Right atrium auricular region (tissue), 2 donors: ENCODE data around the gene MSL3. TPM values are rescaled to one million over a fixed set of nuclear protein-coding genes. Genes with fewer than 3 reads are reported as not detected.

ENCODE experiments used
- DNase-seq: peaks from one replicate; pipeline ENCODE4 v3.0.0-alpha.2; 2019; ENCODE audit warnings: low spot score
- H3K27ac ChIP-seq, 2 donors: fragments of 200-600 bp; sonication (generic); 1 replicate in 1 of 2; 2 replicates in 1 of 2; pipeline ENCODE4 v1.5.1; 2016 to 2019
- H3K27me3 ChIP-seq, 2 donors: fragments of 200-600 bp; sonication (generic); one replicate each; pipeline versions ENCODE4 v1.5.1 to v1.6.0; 2017 to 2019
- H3K36me3 ChIP-seq: fragments of 200-600 bp; sonication (generic); one replicate; pipeline ENCODE4 v1.5.1; 2016
- H3K4me1 ChIP-seq, 2 donors: fragments of 200-600 bp; sonication (generic); one replicate each; pipeline versions ENCODE4 v1.5.1 to v1.6.0; 2017 to 2019
- H3K4me3 ChIP-seq, 2 donors: fragments of 200-600 bp; sonication (generic); 1 replicate in 1 of 2; 2 replicates in 1 of 2; pipeline ENCODE4 v1.5.1; 2017 to 2019; ENCODE audit warnings: mild to moderate bottlenecking in 1 of 2, moderate library complexity in 1 of 2
- H3K9me3 ChIP-seq, 2 donors: fragments of 200-600 bp; sonication (generic); one replicate each; pipeline ENCODE4 v1.5.1; 2019
- CTCF ChIP-seq, 2 donors: fragments of 200-600 bp; sonication (generic); IDR thresholded peaks; one replicate each; pipeline ENCODE4 v1.5.1; 2019; ENCODE audit warnings: antibody characterized with exemption in 2 of 2
- total RNA-seq, 2 donors: library from RNA; depleted of rRNA; stranded (reverse); fragments of >200 nt; gene quantifications; one replicate each; pipeline ENCODE4 v1.1.0, GENCODE V29; 2016

The MSL3 gene
- total RNA-seq, 2 donors from 2014 or later: 11.4 to 13.2 TPM

DNA sequence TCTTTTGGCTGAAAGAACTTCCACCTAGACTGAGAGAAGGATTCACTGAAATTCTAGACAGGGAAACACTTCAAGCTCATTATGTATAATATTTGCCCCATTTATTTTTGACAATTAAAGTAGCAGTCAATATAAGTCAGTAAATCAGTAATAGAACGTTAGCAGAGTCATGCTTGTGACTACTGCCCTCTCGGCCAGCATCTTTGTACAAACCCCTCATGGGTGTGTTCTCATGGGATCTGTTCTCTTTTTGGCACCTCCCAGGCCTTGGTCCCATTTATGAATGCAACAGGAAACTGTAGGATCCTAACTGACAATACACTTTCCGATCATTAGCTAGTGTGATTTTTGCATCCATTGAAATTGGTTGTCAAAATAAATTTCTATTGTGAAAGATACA, 2.9 kb downstream of the MSL3 start:
- DNase-seq: no peak
- H3K27me3 ChIP-seq: no peaks in the 10 kb centered on the region
- H3K4me3 ChIP-seq: no peak overlapping the region
- H3K9me3 ChIP-seq: no peaks in the 10 kb centered on the region
- no peak for TF ChIP-seq CTCF (IDR thresholded peaks at IDR 0.05)
- H3K27ac ChIP-seq: no peak overlapping the region
- peaks cover 0 to 3% of the 10 kb centered on the region in 2 donors for H3K4me1 ChIP-seq
- peaks cover 43% of the 10 kb centered on the region for H3K36me3 ChIP-seq

GRCh38 chrX:11764602-11765067, 6.6 kb downstream of the MSL3 start:
- Histone ChIP-seq H3K27ac (no peak overlapping the region), H3K4me3 (no peak overlapping the region), H3K27me3 (no peaks in the 10 kb centered on the region), H3K36me3 (peaks cover 43% of the 10 kb centered on the region), H3K9me3 (no peaks in the 10 kb centered on the region), H3K4me1 (no peaks in the 10 kb centered on the region)
- no peak for TF ChIP-seq CTCF (IDR thresholded peaks at IDR 0.05)
- no peak for DNase-seq

GRCh38 chrX:11765449-11765848, 7.4 kb downstream of the MSL3 start:
- H3K4me3 ChIP-seq: no peak overlapping the region
- no peak for DNase-seq
- TF ChIP-seq CTCF (IDR thresholded peaks at IDR 0.05): no peak
- H3K4me1 ChIP-seq: no peaks in the 10 kb centered on the region
- no peaks in the 10 kb centered on the region for H3K27me3 ChIP-seq
- H3K36me3 ChIP-seq: peaks cover 43% of the 10 kb centered on the region
- no peak overlapping the region for H3K27ac ChIP-seq
- H3K9me3 ChIP-seq: no peaks in the 10 kb centered on the region

DNA sequence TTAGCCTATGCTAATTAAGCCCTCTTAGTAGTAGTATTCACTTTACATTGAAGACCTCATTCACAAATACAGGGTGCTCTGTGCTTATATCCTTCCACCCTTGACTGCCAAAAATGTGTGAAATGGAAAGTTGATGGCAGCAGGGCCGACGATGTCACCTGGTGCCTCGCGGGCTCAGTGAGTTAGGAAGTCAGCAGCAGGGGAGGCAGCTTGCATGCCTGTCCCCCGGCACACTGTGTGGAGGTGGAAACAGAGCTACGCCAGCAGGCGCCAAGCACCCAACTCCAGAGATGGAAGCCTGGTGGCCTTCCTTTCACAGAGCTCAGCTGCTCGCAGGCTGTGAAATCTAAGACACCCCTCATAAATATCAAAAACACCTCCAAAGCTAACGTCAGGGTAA, 8.4 kb downstream of the MSL3 start:
- H3K4me1 ChIP-seq: no peaks in the 10 kb centered on the region
- no peak for DNase-seq
- no peaks in the 10 kb centered on the region for H3K27me3 ChIP-seq
- no peak overlapping the region for H3K4me3 ChIP-seq
- no peak overlapping the region for H3K27ac ChIP-seq
- H3K9me3 ChIP-seq: no peaks in the 10 kb centered on the region
- TF ChIP-seq CTCF (IDR thresholded peaks at IDR 0.05): no peak
- H3K36me3 ChIP-seq: peaks cover 37% of the 10 kb centered on the region

- H3K4me1 ChIP-seq: no peaks in the 10 kb centered on the region
These were observed 10.0 kb downstream of the MSL3 start for GRCh38 chrX:11768039-11768438.

More at GRCh38 chrX:11768039-11768438, 10.0 kb downstream of the MSL3 start:
- H3K9me3 ChIP-seq: no peaks in the 10 kb centered on the region
- DNase-seq: no peak
- TF ChIP-seq CTCF (IDR thresholded peaks at IDR 0.05): no peak
- no peaks in the 10 kb centered on the region for H3K27me3 ChIP-seq
- H3K36me3 ChIP-seq: peaks cover 27% of the 10 kb centered on the region
- H3K4me3 ChIP-seq: no peak overlapping the region
- no peak overlapping the region for H3K27ac ChIP-seq
